Neural crest cell (in vitro differentiated cells): ENCODE measurements around the gene PA2G4. TPM values are rescaled to one million over a fixed set of nuclear protein-coding genes. Genes with fewer than 3 reads are reported as not detected.

Source experiments
- DNase-seq: peaks from one replicate; pipeline ENCODE4 v3.0.0; 2021; ENCODE audit warnings: low read depth, mixed read lengths, low spot score
- H3K27ac Mint-ChIP-seq: one replicate; pipeline ENCODE4 v1.8.0; 2021; ENCODE audit warnings: mild to moderate bottlenecking, mixed read lengths; ENCODE audit not compliant: unreplicated experiment
- H3K27me3 Mint-ChIP-seq: 2 replicates; pipeline ENCODE4 v1.8.0; 2021; ENCODE audit warnings: low read depth, mild to moderate bottlenecking, mixed read lengths
- H3K36me3 Mint-ChIP-seq: 2 replicates; pipeline ENCODE4 v1.8.0; 2021; ENCODE audit warnings: low read depth, mild to moderate bottlenecking, mixed read lengths
- H3K4me1 Mint-ChIP-seq: 2 replicates; pipeline ENCODE4 v1.8.0; 2021; ENCODE audit warnings: mixed read lengths
- H3K4me3 Mint-ChIP-seq: one replicate; pipeline ENCODE4 v1.8.0; 2021; ENCODE audit warnings: mild to moderate bottlenecking, mixed read lengths
- H3K9me3 Mint-ChIP-seq: 2 replicates; pipeline ENCODE4 v1.8.0; 2021; ENCODE audit warnings: mixed read lengths
- total RNA-seq: library from RNA; stranded (reverse); gene quantifications from 2 replicates; pipeline ENCODE4 v1.2.1, GENCODE V29; 2021
- TF ChIP-seq, protein P1 (sequence below): fragments of 200-600 bp; sonication (generic); conservative IDR thresholded peaks from 2 replicates; pipeline ENCODE4 v1.5.0; 2021; ENCODE audit warnings: antibody characterized with exemption, mild to moderate bottlenecking

The PA2G4 gene
- total RNA-seq, 1 donor from 2014 or later: 201 TPM

GRCh38 chr12:56128670-56129205 lies 24.4 kb downstream of the PA2G4 start:
- peak overlapping the region; percentile 99 for H3K27ac Mint-ChIP-seq
- peaks cover 38% of the 10 kb centered on the region for H3K4me1 Mint-ChIP-seq

DNA sequence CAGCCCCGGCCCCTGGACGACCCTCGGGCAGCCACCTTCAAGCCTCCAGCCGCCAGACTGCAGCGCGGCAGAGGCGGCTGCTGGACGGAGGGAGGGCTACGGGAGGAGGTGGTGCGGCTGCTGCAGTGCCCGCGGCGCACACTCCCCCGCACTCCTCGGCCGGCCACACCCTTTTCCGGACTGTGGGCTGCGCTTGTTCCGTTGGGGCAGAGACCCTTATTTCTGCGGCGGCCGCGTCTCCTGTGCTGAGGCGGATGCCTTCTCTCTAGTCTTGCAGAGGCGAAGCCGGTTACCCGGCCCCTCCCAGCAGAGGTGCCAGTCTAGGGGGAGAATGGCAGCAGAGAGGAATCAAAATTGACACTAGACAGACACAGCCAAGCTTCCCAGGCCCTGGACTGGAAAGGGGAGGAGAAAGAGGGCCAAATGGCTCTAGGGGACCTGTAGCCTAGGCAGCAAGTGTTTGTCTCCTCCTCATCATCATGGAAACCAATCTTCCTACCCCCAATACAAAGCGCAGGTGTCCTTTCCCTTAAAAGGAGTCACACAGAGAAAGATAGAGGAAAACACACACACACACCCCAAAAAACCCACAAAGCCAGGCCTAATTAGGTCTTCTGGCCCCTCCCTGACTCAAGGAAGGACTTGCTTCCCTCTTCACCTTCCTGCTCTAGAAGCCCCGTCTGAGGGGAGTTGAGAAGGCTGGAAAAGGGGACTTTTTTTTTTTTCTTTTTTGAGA lies 25.0 kb downstream of the PA2G4 start:
- Mint-ChIP-seq H3K9me3 (no peaks in the 10 kb centered on the region), H3K27me3 (no peaks in the 10 kb centered on the region), H3K4me3 (peak overlapping the region; percentile 92), H3K4me1 (peaks cover 38% of the 10 kb centered on the region), H3K27ac (peak overlapping the region; percentile 99), H3K36me3 (peaks cover 19% of the 10 kb centered on the region)
- TF ChIP-seq, protein P1, sequence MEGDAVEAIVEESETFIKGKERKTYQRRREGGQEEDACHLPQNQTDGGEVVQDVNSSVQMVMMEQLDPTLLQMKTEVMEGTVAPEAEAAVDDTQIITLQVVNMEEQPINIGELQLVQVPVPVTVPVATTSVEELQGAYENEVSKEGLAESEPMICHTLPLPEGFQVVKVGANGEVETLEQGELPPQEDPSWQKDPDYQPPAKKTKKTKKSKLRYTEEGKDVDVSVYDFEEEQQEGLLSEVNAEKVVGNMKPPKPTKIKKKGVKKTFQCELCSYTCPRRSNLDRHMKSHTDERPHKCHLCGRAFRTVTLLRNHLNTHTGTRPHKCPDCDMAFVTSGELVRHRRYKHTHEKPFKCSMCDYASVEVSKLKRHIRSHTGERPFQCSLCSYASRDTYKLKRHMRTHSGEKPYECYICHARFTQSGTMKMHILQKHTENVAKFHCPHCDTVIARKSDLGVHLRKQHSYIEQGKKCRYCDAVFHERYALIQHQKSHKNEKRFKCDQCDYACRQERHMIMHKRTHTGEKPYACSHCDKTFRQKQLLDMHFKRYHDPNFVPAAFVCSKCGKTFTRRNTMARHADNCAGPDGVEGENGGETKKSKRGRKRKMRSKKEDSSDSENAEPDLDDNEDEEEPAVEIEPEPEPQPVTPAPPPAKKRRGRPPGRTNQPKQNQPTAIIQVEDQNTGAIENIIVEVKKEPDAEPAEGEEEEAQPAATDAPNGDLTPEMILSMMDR: no peak
- DNase-seq: peak; percentile 56

More at GRCh38 chr12:56128670-56129205, 24.4 kb downstream of the PA2G4 start:
- Mint-ChIP-seq H3K36me3 (peaks cover 17% of the 10 kb centered on the region), H3K9me3 (no peaks in the 10 kb centered on the region), H3K4me3 (peak overlapping the region; percentile 92), H3K27me3 (no peaks in the 10 kb centered on the region)
- DNase-seq: no peak
- TF ChIP-seq, protein P1: no peak

GRCh38 chr12:56129942-56130495 lies 25.7 kb downstream of the PA2G4 start:
- no peak for DNase-seq
- Mint-ChIP-seq H3K27me3 (no peaks in the 10 kb centered on the region), H3K4me3 (peak overlapping the region; percentile 85), H3K9me3 (no peaks in the 10 kb centered on the region), H3K27ac (no peak overlapping the region), H3K4me1 (peaks cover 38% of the 10 kb centered on the region), H3K36me3 (peaks cover 20% of the 10 kb centered on the region)
- TF ChIP-seq, protein P1: no peak

GRCh38 chr12:56130876-56131275 lies 26.5 kb downstream of the PA2G4 start:
- TF ChIP-seq, protein P1: no peak
- DNase-seq: no peak
- Mint-ChIP-seq H3K27ac (peak overlapping the region; percentile 54), H3K36me3 (peaks cover 20% of the 10 kb centered on the region), H3K4me1 (peaks cover 38% of the 10 kb centered on the region), H3K4me3 (peak overlapping the region; percentile 85), H3K27me3 (no peaks in the 10 kb centered on the region), H3K9me3 (no peaks in the 10 kb centered on the region)

- Mint-ChIP-seq H3K27me3 (no peaks in the 10 kb centered on the region), H3K36me3 (peaks cover 41% of the 10 kb centered on the region), H3K4me1 (peaks cover 6% of the 10 kb centered on the region), H3K9me3 (no peaks in the 10 kb centered on the region), H3K4me3 (no peak overlapping the region), H3K27ac (no peak overlapping the region)
- no peak for DNase-seq
- TF ChIP-seq, protein P1: no peak
These were observed 30.5 kb downstream of the PA2G4 start for GRCh38 chr12:56134897-56135296.
